NCI-H748 (cell line): ENCODE measurements around the gene CDK11B.
"Not testable (repeated sequence)": the region's sequence is repeated elsewhere in the genome, so short reads cannot be mapped to it uniquely, and the experiment has no call there.

Experiments used
- DNase-seq: peaks from one replicate; lab custom pipeline; 2025; ENCODE audit not compliant: unreplicated experiment; lab: John Stamatoyannopoulos, UW

CDK11B gene

GRCh38 chr1:1658583-1659549, at the start of gene CDK11B:
TSS of gene CDK11B (minus strand) at chr1:1659004. CDS start at chr1:1657485, 1,519 bp downstream.
- peak; percentile 96 for DNase-seq

GRCh38 chr1:1707897-1708296, 49.1 kb upstream of the CDK11B start:
- not testable (repeated sequence) for DNase-seq

GRCh38 chr1:1707241-1707640, 48.4 kb upstream of the CDK11B start:
- not testable (repeated sequence) for DNase-seq

- not testable (repeated sequence) for DNase-seq
Measured at GRCh38 chr1:1705623-1706022, 46.8 kb upstream of the CDK11B start.

- not testable (repeated sequence) for DNase-seq
Measured at GRCh38 chr1:1704284-1704957, 45.6 kb upstream of the CDK11B start.

- no peak for DNase-seq
Measured at GRCh38 chr1:1703796-1704195, 45.0 kb upstream of the CDK11B start.

- DNase-seq, result not testable (repeated sequence)
Measured at GRCh38 chr1:1702506-1702905, 43.7 kb upstream of the CDK11B start.

GRCh38 chr1:1700557-1700956, 41.8 kb upstream of the CDK11B start:
- DNase-seq, result not testable (repeated sequence)

GRCh38 chr1:1700067-1700466, 41.3 kb upstream of the CDK11B start:
- DNase-seq, result not testable (repeated sequence)

GRCh38 chr1:1699061-1699460, 40.3 kb upstream of the CDK11B start:
- not testable (repeated sequence) for DNase-seq

GRCh38 chr1:1697358-1698183, 38.8 kb upstream of the CDK11B start:
- not testable (repeated sequence) for DNase-seq

- DNase-seq, result not testable (repeated sequence)
Measured at GRCh38 chr1:1696431-1697357, 37.9 kb upstream of the CDK11B start.

GRCh38 chr1:1692714-1693647, 34.2 kb upstream of the CDK11B start, which contains the start of gene SLC35E2B:
TSS of gene SLC35E2B (minus strand) at chr1:1692795. CDS start at chr1:1676699, 16,096 bp downstream.
- DNase-seq, result peak; percentile 89

- peak; percentile 83 for DNase-seq
Measured at GRCh38 chr1:1692324-1692713, 33.5 kb upstream of the CDK11B start.

GRCh38 chr1:1691443-1691842, 32.6 kb upstream of the CDK11B start:
- DNase-seq, result not testable (repeated sequence)

GRCh38 chr1:1689526-1689925, 30.7 kb upstream of the CDK11B start:
- DNase-seq, result not testable (repeated sequence)

GRCh38 chr1:1687846-1688245, 29.0 kb upstream of the CDK11B start:
- DNase-seq, result no peak

- no peak for DNase-seq
Measured at GRCh38 chr1:1684031-1684681, 25.4 kb upstream of the CDK11B start.
